Tibial nerve (tissue), 4 donors: Measurements from ENCODE around the gene SNX19.

ENCODE experiments used
- CTCF ChIP-seq, 5 experiments: fragments of 200-600 bp in 3 of 5; fragments of 450-650 bp in 2 of 5; sonication (generic) in 3 of 5; IDR thresholded peaks; one replicate each; pipeline ENCODE4 v1.5.1; 2016 to 2019; ENCODE audit warnings: antibody characterized with exemption in 5 of 5, mild to moderate bottlenecking in 3 of 5, moderate library complexity in 2 of 5
- EP300 ChIP-seq, 2 donors: sonication (generic); formaldehyde crosslinking; IDR thresholded peaks; one replicate each; pipeline ENCODE4 v1.6.1; 2017; ENCODE audit warnings: antibody characterized with exemption in 2 of 2, mild to moderate bottlenecking in 1 of 2
- POLR2A ChIP-seq, 2 donors: fragments of 450-650 bp; IDR thresholded peaks; one replicate each; pipeline ENCODE4 v1.6.1; 2017; ENCODE audit warnings: antibody characterized with exemption in 2 of 2, mild to moderate bottlenecking in 2 of 2, moderate library complexity in 2 of 2

GRCh38 chr11:130918081-130918480 is 1.8 kb upstream of the SNX19 start:
- TF ChIP-seq CTCF (IDR thresholded peaks at IDR 0.05) (no peak), POLR2A (IDR thresholded peaks at IDR 0.05) (no peak), EP300 (IDR thresholded peaks at IDR 0.05) (no peak)
